Measurements from ENCODE around the gene POLA2.
A peak's percentile ranks its signal among the peaks of the same experiment; 100 is the strongest.
"Not testable (repeated sequence)": the region's sequence is repeated elsewhere in the genome, so short reads cannot be mapped to it uniquely, and the experiment has no call there.

The POLA2 gene

GRCh38 chr11:65308281-65308891 is 46.6 kb downstream of the POLA2 start:
- DNase-seq (ENCODE audit: low spot score), result peak; percentile 55

GRCh38 chr11:65309006-65309405 is 47.2 kb downstream of the POLA2 start:
- DNase-seq (ENCODE audit: low spot score), result peak; percentile 38

GRCh38 chr11:65310215-65310614 is 48.5 kb downstream of the POLA2 start:
- DNase-seq (ENCODE audit: low spot score), result no peak

- no peak for DNase-seq (ENCODE audit: low spot score)
These were observed 49.0 kb downstream of the POLA2 start for GRCh38 chr11:65310736-65311135.

- DNase-seq (ENCODE audit: low spot score), result peak; percentile 57
These were observed 49.5 kb downstream of the POLA2 start for GRCh38 chr11:65311170-65311678.

- DNase-seq (ENCODE audit: low spot score), result peak; percentile 90
These were observed 52.9 kb downstream of the POLA2 start, which contains the start of gene CDC42EP2 for GRCh38 chr11:65314501-65315203. Gene CDC42EP2 (plus strand): TSS chr11:65314866. CDS start chr11:65320899, 6,033 bp downstream.

- peak; percentile 76 for DNase-seq (ENCODE audit: low spot score)
These were observed 53.6 kb downstream of the POLA2 start for GRCh38 chr11:65315204-65315865.

GRCh38 chr11:65315866-65316226 is 54.1 kb downstream of the POLA2 start:
- DNase-seq (ENCODE audit: low spot score), result no peak

- no peak for DNase-seq (ENCODE audit: low spot score)
These were observed 54.7 kb downstream of the POLA2 start for GRCh38 chr11:65316227-65317024.

GRCh38 chr11:65317025-65317786 is 55.4 kb downstream of the POLA2 start:
- DNase-seq (ENCODE audit: low spot score), result peak; percentile 97

GRCh38 chr11:65320386-65321075 is 58.8 kb downstream of the POLA2 start:
- no peak for DNase-seq (ENCODE audit: low spot score)

GRCh38 chr11:65321076-65321475 is 59.3 kb downstream of the POLA2 start:
- DNase-seq (ENCODE audit: low spot score), result no peak

GRCh38 chr11:65321828-65322485 is 60.2 kb downstream of the POLA2 start:
- DNase-seq (ENCODE audit: low spot score), result no peak

GRCh38 chr11:65323813-65324212 is 62.1 kb downstream of the POLA2 start:
- no peak for DNase-seq (ENCODE audit: low spot score)

- no peak for DNase-seq (ENCODE audit: low spot score)
These were observed 63.7 kb downstream of the POLA2 start for GRCh38 chr11:65325435-65325834.

- no peak for DNase-seq (ENCODE audit: low spot score)
These were observed 65.3 kb downstream of the POLA2 start for GRCh38 chr11:65327021-65327420.

- DNase-seq (ENCODE audit: low spot score), result no peak
These were observed 67.7 kb downstream of the POLA2 start for GRCh38 chr11:65329478-65329877.

GRCh38 chr11:65329944-65330403 is 68.2 kb downstream of the POLA2 start:
- peak; percentile 88 for DNase-seq (ENCODE audit: low spot score)

GRCh38 chr11:65330544-65330943 is 68.8 kb downstream of the POLA2 start:
- DNase-seq (ENCODE audit: low spot score), result no peak

- DNase-seq (ENCODE audit: low spot score), result not testable (repeated sequence)
These were observed 70.8 kb downstream of the POLA2 start for GRCh38 chr11:65332591-65332990.
